Lower leg skin (tissue), 3 donors: ENCODE measurements around the gene MBD5.

Experiments used
- CTCF ChIP-seq, 3 donors: fragments of 450-650 bp; IDR thresholded peaks; one replicate each; pipeline ENCODE4 v1.5.1; 2016; ENCODE audit warnings: antibody characterized with exemption in 3 of 3, mild to moderate bottlenecking in 3 of 3, moderate library complexity in 2 of 3
- POLR2A ChIP-seq, 2 donors: fragments of 450-650 bp; IDR thresholded peaks; one replicate each; pipeline ENCODE4 v1.6.1; 2016 to 2017; ENCODE audit warnings: antibody characterized with exemption in 2 of 2, mild to moderate bottlenecking in 1 of 2, moderate library complexity in 1 of 2

DNA sequence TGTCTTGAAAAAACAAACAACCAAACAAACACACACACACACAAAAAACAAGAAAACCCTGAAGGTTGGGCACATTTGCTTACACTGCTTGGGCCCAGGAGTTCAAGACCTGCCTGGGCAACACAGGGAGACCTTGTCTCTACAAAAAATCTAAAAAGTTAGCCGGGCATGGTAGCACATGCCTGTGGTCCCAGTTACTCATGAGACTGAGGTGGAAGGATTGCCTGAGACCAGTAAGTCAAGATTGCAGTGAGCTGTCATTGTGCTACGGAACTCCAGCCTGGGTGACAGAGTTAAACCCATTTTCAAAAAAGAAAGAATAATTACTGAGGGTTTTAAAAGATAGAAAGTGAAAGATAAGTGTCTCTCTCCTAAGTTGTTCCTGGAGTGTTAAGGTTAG, 103.4 kb downstream of the MBD5 start:
- no peak for TF ChIP-seq POLR2A (IDR thresholded peaks at IDR 0.05)
- TF ChIP-seq CTCF (IDR thresholded peaks at IDR 0.05), result no peak
